Stimulated activated CD8-positive, alpha-beta memory T cell treated with anti-CD3 and anti-CD28 coated beads, Interleukin-2, amount 100 ng/mL, for 48 hours (primary cell): ENCODE results near the gene GPATCH2L.

ENCODE experiments used
- DNase-seq, 2 donors: peaks; one replicate each; pipeline ENCODE4 v3.0.0-alpha.2; 2020; ENCODE audit warnings: low read depth in 2 of 2

GPATCH2L gene

DNA sequence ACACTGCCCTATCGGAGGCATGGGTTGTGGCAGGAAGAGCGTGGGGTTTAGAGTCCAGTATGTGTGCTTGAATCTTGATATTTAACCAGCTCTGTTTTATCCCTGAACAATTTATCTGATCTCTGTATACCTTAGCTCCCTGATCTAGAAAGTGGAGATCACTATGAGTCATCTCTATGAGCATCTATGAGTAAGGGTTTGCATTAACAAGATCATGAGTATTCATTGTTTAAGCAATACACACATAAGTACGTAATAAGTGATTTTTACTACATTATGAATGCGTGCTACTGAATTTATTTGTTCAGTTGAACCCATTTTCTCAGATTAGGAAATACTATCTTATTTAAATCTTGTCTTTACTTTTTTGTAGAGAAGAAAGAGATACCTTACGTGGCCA lies 49.4 kb downstream of the GPATCH2L start:
- no peak for DNase-seq

DNA sequence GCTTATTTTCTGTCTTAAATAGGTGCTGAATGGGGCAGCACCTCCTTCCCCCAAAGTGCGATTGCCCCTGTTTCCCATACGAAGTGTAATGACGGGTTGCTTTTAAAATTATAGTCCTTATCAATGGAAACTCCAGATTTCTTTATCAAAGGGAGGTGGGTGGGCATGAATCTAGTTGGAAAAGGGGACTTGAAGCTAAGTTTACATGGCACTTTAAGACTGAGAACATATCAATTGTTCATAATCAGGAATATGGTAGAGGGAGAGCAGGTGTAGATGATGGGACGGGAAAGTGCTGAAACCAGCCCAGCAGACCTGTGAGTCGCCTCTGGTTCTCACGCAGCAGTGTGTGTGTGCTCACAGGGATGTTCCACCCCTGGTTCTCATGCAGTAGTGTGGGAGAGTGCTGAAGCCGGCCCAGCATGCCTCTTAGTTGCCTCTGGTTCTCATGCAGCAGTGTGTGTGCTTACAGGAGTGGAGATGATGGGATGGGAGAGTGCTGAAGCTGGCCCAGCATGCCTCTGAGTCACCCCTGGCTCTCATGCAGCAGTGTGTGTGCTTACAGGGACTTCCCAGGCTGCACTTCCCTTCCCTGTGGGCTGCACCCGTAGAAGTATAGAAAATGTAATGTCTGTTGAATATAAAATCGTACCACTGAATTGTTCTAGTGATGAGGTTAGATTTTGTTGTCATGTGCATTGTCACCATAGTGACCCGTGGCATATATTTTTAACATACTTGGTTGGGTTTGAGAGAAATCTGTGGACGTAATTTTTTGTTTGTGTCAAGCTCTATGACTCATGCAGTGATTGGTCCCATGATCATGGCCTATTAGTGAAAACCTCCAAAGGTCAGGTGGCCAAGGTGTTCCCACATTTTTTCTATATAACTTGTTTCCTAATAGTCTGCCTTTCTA lies 51.6 kb downstream of the GPATCH2L start:
- no peak for DNase-seq

DNA sequence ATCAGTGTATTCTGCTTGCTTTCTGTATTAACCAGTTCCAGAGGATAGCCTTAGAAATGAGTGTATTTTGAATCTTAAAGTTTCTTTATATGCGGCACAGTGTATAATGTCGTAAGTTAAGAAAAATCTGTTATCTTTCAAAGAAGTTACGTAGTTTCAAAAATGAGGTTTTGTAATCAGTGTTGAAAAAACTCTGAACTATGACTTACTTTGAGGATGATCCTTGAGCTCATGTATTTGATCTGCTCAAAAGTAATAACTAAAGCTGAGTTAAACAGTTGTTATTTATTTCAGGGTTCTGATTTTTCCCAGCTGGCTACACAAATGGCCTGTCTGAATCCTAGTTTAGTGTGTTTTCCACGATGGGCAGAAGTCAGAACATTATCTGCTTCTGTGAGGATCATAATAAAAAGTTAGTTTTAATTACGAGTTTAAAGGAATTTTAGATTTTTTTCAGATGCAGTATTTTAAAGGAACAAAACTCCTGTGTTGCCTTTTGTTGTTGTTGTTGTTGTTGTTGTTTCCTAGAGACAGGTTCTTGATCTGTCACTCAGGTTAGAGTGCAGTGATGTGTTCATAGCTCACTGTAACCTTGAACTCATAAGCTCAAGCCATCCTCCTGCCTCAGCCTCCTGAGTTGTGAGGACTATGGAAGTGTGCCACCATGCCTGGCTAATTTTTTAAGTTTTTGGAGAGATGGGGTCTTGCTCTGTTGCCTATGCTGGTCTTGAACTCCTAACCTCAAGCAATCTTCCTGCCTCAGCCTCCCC lies 52.9 kb downstream of the GPATCH2L start:
- DNase-seq, result no peak

DNA sequence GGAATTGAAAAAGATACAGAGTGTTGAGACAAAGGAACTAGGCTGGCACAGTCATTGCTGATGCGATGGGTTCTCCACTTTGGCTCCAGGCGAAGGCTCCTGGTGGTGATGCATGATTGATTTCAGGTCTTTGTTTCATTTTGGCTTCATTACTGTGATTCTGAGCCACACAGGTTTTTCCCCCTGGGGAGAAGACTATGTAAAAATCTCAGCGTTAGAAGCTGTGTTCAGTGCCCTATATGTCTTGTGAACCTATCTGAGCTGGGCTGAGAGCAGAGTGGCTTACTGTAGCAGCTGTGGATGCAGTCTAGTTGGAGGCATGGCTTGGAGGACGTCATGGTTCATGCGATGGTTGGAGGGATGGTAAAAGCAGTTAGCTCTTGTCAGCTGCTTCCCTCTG lies 54.0 kb downstream of the GPATCH2L start:
- DNase-seq, result no peak

DNA sequence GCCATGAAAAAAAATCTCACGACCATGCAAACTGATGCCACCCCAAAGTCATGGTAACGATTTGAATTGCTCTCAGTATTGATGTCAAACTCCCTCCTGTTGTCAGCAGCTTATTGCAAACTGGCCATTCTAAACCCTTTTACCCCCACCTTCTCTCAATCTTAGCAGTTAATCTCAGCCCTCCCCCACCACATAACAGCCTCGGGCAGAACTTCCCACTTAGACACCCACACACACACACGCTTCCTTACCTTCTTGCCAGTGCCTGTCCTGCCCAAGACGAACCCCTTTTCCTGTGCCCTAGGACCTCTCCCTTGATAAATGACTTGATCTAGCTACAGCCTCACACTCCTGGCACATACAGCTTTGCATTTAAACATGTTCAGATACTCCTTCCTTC lies 56.6 kb downstream of the GPATCH2L start:
- DNase-seq, result no peak

DNA sequence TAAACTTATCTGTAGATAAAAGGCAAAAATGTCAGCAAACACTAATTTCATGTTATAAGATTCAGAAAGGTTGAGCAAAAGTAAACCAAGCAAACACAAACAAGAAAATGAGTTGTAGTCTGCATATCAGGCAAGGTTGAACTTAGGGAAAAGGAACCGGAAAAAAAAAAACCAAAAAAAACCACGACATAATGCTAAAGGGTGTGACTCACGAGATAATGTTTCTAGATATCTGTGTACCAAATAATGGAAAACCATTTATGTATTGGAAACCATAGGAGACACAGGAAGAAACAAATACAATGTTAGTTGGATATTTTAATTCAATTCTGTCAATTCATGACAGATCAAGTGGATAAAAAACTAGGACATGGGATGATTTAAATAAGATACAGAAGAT lies 60.5 kb downstream of the GPATCH2L start:
- no peak for DNase-seq

DNA sequence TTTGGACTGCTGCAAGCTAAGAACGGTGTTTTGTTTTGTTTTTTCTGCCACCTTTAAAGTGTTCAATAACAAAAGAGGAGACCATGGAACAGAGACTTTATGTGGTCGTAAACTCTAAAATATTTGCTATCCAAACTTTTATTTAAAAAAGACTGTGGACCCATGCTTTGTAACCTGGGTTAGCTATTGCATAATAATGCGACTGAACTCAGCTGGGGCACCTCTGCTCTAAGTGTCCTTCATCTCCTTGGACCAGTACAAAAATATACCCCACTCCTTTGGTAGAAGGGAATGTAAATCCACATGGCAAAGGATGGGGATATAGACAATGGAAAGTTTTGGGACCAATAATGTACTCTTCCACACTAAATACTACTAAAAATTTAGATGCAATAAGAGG lies 65.5 kb downstream of the GPATCH2L start:
- no peak for DNase-seq

DNA sequence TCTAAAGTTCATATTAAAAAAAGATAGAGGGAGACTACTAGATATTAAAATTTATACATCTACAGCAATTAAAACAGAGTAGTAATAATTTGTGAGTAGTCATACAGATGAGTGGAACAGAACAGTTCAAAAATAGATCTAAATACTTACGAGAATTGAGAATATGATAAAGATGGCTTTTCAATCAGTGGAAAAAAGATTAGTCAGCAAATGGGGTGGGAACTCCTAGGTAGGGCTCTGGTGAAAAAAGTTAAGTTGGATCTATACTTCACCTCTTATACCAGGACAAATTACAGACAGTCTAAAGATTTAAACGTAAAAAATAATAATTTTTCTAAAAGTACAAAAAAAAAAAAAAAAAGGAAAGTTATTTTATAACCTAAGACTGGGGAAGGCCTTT lies 66.9 kb downstream of the GPATCH2L start:
- DNase-seq, result no peak

DNA sequence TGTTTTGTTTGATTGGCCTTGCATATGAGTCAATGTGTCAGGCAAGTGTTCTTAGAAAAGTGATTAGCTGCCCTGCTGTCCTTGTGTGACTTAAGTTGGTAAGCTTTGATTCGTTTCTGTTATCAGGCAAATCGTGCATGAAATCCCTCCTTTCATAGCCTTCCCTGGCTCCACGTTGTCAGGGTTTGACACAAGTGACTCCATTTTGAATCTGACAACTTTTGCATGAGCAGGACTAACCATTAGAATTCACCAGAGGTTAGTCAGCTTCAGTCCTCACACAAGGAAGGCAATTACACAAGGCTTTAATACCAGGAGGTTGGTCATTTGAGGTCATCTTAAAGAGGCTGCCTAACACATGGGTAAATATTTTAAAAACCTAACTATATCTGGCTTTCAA lies 68.2 kb downstream of the GPATCH2L start:
- no peak for DNase-seq

DNA sequence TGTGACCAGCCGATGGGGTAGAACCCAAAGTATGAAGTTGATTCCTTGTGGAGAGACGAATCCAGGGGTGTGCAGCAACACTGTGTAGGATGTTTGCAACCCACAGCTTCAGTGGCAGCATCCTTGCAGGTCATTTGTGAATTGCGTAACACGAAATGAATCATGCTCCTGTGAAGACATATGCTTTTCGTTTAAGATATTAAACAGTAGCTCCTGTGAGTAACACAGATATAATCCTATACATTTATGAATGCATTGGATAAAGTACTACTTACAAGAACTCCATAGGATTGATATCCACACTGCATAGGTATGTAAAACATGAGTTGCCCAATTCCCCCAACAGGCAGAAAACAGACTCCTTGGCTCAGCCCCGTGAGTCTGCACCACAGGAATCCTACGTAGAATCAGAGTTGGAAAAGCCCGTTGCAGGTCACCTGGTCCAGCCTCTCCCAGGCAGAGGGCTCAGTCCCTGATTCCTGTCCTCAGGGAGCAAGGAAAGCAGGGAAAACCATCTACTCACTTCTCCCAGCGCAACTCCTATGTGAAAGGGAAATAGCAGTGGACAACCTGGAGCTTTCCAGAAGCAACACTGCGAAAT lies 75.8 kb downstream of the GPATCH2L start:
- no peak for DNase-seq

DNA sequence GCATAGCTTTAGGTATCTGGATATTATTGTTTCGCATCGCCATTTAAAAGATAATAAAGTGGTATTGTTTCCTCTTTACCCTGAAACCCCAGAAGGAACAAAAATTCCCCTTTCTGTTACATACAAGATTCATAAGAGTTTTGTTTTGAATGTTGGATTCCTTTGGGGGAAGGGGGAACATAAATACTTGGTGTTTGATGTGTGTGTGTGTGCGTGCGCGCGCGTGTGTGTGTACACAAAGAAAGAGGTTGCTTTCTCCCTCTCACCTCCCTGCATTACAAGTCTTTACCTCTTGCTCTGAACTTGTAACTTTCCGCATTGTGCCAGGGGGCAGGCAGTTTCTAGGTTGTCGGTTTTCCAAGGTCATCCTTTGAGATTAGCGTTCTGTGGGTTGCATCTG lies 76.4 kb downstream of the GPATCH2L start:
- DNase-seq, result no peak

DNA sequence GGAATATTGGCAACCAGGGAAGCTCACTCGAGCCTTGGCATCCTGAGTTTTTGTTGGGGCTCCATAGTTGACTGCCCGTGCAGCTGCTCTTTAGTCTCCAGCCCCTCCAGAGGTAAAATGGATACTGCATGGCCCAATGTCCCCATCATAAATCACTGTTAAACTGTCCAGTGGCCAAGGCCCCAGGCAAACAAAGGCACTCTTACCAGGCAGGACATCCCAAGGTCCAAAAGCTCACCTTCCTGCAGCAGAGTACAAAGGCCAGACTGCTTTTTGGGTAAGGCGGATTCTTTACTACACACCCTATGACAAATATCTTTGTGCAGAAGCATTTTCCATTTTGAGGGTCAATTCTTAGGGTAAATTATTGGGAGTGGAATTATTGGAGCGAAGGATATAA lies 81.1 kb downstream of the GPATCH2L start:
- DNase-seq, result no peak

DNA sequence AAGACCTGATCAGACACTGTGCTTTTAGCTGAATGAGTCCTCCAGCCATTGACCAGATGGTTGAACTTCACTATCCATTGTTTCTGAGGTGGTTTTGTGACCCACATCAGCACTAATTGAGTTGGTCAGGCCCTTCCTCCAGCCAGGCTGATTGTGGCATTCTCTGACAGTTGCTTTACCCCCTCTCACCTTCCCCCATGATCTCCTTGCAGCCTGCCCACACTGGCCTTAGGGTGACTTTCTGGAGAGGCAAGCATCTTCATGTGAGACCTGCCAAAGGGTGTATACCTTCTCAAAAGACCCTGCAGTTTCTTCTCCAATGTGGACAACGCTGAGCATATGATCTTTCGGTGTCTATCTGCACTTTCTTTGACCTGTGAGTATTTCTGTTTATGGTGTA lies 83.9 kb downstream of the GPATCH2L start:
- DNase-seq, result no peak

DNA sequence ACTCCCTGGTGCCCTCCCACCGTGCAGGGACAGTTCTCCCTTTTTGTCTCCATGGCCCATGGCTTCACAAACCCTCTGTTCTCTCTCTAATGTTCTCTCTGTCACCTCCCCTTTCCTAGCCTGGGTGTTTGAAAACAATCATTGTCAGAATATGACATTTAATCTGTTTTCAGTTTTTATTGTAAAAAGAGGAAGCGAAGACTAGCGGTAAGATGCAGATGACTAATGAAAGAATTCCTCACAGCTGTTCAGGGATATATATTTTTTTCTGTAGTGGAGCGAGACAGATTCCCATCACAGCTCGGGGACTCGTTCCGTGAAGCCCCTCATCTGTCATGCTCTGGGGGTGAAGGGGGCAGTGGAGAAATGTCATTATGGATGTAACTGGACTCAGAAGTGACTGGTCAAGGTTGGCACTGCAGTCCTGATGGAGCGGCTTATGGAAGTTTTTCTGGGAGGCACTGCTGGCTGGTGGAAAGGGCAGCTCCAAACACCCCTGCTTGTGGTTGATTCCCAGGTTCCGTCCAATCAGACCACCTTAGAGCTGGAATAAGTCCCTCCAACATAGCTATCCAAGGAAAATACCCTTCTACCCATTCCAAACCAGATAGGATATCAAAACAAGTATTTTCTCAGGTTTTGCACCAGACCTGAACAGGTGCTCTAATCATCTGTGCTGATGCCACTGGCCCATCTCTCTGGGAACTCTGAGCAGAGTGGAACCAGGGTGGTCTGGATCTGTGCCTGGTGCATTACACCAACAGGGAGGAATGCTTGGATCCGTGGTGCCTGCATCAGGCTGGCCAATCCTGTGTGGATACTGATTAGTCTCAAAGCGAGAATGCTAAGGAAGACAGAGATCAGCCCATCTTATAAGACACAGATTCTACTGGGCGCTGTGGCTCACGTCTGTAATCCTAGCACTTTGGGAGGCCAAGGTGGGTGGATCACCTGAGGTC lies 84.7 kb downstream of the GPATCH2L start:
- no peak for DNase-seq

DNA sequence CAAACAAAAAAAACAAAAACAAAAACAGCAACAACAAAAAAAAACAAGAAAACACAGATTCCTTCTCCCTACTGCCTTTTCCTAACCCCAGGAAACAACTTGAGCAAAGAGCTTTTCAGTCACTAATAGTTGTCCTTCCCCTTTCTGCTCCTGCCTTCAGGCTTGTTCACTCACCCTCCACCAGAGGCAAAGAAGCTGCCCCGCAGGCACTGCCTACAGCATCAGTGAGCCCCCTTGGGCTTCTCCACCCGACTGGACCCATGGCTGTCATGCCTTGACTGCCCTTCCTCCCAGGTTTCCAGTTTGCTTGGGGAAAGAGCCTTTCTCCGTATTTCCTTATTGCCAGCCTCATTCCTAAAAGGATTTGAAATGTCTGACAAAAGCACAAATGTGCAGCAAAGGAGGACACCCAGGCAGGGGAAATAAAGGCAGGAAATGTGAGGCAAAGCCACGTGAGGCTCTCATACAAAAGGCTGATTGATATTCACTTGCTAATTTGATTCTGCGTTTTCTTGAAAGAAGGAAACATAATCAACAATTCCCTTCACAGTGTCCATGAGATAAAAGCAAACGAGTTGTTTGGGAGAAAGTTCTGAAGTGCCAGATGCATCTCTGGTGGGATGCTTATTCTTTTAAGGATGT lies 85.7 kb downstream of the GPATCH2L start:
- no peak for DNase-seq

DNA sequence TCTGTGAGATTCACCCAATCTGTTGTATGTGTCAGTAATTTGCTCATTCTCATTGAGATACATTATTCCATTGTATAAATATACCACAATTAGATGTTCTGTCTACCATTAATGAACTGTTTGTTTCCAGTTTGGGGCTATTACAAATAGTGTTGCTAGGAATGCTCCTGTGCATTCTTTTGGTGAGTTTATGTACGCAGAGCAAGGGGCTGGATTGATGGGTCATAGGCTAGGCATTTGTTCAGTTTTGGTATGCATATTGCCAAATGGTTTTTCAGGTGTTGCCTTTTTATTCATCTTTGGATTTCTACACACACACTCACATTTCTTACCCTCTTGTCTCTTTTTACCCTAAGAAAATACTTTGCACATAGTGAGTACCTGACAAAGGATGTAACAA lies 93.4 kb downstream of the GPATCH2L start:
- no peak for DNase-seq

DNA sequence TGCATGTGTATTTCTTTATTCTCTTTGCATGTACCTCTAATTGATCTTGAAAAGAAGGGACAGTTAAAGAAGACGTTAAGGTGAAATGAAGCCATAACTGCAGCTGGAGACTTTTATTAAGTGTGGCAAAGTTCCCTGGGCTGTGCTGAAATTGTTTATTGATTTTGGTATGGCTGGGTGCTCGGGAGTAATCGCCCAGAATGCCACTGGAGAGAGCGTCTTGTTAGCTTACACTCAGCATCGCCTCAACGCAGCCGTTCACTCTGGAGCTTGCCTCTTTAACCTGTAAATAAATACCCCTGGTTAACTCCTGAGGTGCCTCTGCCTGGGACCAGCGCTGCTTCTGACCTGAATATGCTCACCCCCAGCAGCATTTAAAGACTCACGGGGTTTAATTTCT lies 98.6 kb downstream of the GPATCH2L start:
- no peak for DNase-seq

DNA sequence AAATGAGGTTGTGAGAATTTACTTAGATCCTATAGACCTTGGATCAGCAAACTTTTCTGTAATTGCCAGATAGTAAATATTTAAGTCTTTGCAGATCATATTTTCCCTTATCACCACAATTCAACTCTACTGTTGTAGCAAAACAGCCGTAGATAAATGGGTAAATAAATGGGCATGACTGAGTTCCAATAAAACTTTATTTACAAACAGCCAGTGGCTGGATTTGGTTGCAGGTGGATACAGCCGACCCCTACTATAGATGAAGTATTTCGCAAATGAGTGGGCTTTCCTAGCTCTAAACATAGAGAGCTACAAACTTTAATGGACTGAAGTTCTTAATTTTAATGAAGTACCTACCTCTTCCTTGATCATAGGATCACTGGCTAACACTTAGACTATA lies 100.7 kb downstream of the GPATCH2L start:
- DNase-seq, result no peak

DNA sequence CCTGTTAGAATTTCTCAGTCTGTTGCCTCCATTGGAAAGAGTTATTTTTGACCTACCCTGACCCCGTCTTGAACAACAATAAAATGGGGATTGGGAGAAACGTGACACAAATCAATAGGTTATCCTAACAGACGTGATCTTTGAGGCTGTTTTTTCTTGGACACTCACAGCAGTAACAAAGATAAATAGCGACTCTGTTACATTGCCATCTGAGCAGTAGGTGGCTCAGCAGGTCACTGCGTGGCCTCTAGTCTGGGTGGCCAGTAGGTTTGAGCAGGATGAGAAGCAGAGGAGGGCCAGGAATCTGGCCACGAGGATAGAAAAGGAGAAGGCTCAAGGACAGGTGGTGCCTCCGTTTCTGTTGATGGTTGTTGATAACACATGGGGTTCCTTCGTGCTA lies 101.4 kb downstream of the GPATCH2L start:
- DNase-seq, result no peak

DNA sequence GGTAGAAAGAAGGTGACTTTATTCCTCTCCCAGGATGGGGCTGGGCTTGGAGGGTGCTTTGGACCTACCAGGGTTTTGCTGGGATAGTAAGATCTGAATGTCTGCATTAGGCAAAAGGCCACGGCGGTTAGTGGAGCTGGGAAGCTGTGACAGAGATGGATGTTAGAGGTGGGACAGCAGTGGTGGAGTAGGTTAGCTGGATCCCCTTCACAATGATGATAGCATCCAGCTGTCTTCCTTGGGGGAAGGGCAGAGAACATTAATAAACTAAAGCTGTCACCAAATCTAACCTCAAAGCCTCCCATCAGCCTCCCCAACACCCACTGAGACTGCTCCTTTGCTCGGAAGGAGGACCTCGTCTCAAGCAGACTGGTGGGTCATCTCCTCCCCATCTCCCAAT lies 104.8 kb downstream of the GPATCH2L start:
- DNase-seq, result no peak
